ENCODE measurements around the gene VPS51. TPM values are rescaled to one million over a fixed set of nuclear protein-coding genes. Genes with fewer than 3 reads are reported as not detected.

Gene VPS51
- total RNA-seq, 2 donors from 2014 or later = 206 to 360 TPM

GRCh38 chr11:65109231-65110198, 13.5 kb downstream of the VPS51 start:
- no peak overlapping the region for H3K4me3 ChIP-seq
- H3K27me3 ChIP-seq = no peaks in the 10 kb centered on the region
- WGBS, 2 donors = 83 to 84% methylated on average over 20 to 33 of the region's 36 CpGs
- no peak overlapping the region for H3K27ac ChIP-seq
- ATAC-seq (no peak), DNase-seq (peak in 1 of 4 donors; percentile 5)
- H3K36me3 ChIP-seq (replicated peaks in 1 of 2; ENCODE audit: insufficient read depth in 1 of 2, low read depth in 2 of 2) = peaks cover 0 to 7% of the 10 kb centered on the region in 2 donors
- TF ChIP-seq CTCF (IDR thresholded peaks at IDR 0.05) (no peak), POLR2A (IDR thresholded peaks at IDR 0.05) (no peak)
- intact Hi-C loops (cut with DNase I) = no loop called here
- peaks cover 54% of the 10 kb centered on the region for H3K4me1 ChIP-seq
- H3K9me3 ChIP-seq = no peaks in the 10 kb centered on the region

GRCh38 chr11:65110354-65110861, 14.4 kb downstream of the VPS51 start:
- TF ChIP-seq CTCF (IDR thresholded peaks at IDR 0.05) (peak; percentile 94 to 99 (median 96)), POLR2A (IDR thresholded peaks at IDR 0.05) (no peak)
- intact Hi-C loops (cut with DNase I) = no loop called here
- H3K4me1 ChIP-seq = peaks cover 54% of the 10 kb centered on the region
- 6 to 8% methylated on average over 17 to 18 of the region's 18 CpGs for WGBS, 2 donors
- no peaks in the 10 kb centered on the region for H3K9me3 ChIP-seq
- H3K4me3 ChIP-seq = no peak overlapping the region
- H3K27ac ChIP-seq = peak overlapping the region in 3 of 4 donors; percentile 42 to 93 (median 83)
- ATAC-seq (peak; percentile 37), DNase-seq (peak; percentile 88 to 94 (median 90))
- H3K36me3 ChIP-seq (replicated peaks in 1 of 2; ENCODE audit: insufficient read depth in 1 of 2, low read depth in 2 of 2) = peaks cover 0 to 7% of the 10 kb centered on the region in 2 donors
- H3K27me3 ChIP-seq = no peaks in the 10 kb centered on the region

- intact Hi-C loops (cut with DNase I) = no loop called here
- TF ChIP-seq CTCF (IDR thresholded peaks at IDR 0.05) (no peak), POLR2A (IDR thresholded peaks at IDR 0.05) (no peak)
- Histone ChIP-seq H3K27ac (peak overlapping the region in 3 of 4 donors; percentile 83 to 93 (median 92)), H3K27me3 (no peaks in the 10 kb centered on the region), H3K36me3 (replicated peaks in 1 of 2; ENCODE audit: insufficient read depth in 1 of 2, low read depth in 2 of 2) (peaks cover 0 to 7% of the 10 kb centered on the region in 2 donors), H3K4me1 (peaks cover 59% of the 10 kb centered on the region), H3K9me3 (no peaks in the 10 kb centered on the region), H3K4me3 (no peak overlapping the region)
- 51 to 57% methylated on average over 31 of the region's 31 CpGs for WGBS, 2 donors
- ATAC-seq (no peak), DNase-seq (peak in 1 of 4 donors; percentile 24)
These were observed 15.2 kb downstream of the VPS51 start for GRCh38 chr11:65111159-65111743.

- TF ChIP-seq CTCF (IDR thresholded peaks at IDR 0.05) = peak in 1 of 7 experiments; percentile 7
- peak; percentile 97 to 99 (median 99) for TF ChIP-seq POLR2A (IDR thresholded peaks at IDR 0.05)
- H3K27ac ChIP-seq = peak within 1 kb of the TSS; percentile 70 to 93 (median 88)
- DNase-seq (peak; percentile 98 to 99 (median 99)), ATAC-seq (peak; percentile 85)
- 0 to 1% methylated on average over 33 to 61 of the region's 64 CpGs for WGBS, 2 donors
- H3K9me3 ChIP-seq = no peaks in the 10 kb centered on the region
- H3K36me3 ChIP-seq (replicated peaks in 1 of 2; ENCODE audit: insufficient read depth in 1 of 2, low read depth in 2 of 2) = peaks cover 0 to 7% of the 10 kb centered on the region in 2 donors
- peak within 1 kb of the TSS; percentile 20 to 66 for H3K4me3 ChIP-seq
- H3K4me1 ChIP-seq = peaks cover 66% of the 10 kb centered on the region
- no peaks in the 10 kb centered on the region for H3K27me3 ChIP-seq
- intact Hi-C loops (cut with DNase I) = no loop called here
These were observed 15.9 kb downstream of the VPS51 start, which contains the start of gene TM7SF2 for GRCh38 chr11:65111744-65112545. TSS of gene TM7SF2 (plus strand) at chr11:65111872. CDS start at chr11:65112016, 144 bp downstream.
